SKM-1 treated with dmso at 0.1 percent for 144 hours (cell line): Measurements from ENCODE around the gene ALX4.

Experiments
- DNase-seq: peaks from one replicate; lab custom pipeline; 2025; ENCODE audit not compliant: unreplicated experiment; lab: John Stamatoyannopoulos, UW

ALX4 gene

GRCh38 chr11:44335919-44336318, 26.0 kb upstream of the ALX4 start:
- no peak for DNase-seq

- DNase-seq = no peak
Observed at GRCh38 chr11:44335052-44335760, 25.3 kb upstream of the ALX4 start.

GRCh38 chr11:44334356-44335004, 24.5 kb upstream of the ALX4 start:
- no peak for DNase-seq

- DNase-seq = peak; percentile 86
Observed at GRCh38 chr11:44333271-44334218, 23.6 kb upstream of the ALX4 start.

- no peak for DNase-seq
Observed at GRCh38 chr11:44332665-44333064, 22.7 kb upstream of the ALX4 start.

- DNase-seq = no peak
Observed at GRCh38 chr11:44329472-44330230, 19.7 kb upstream of the ALX4 start.

GRCh38 chr11:44328138-44328660, 18.3 kb upstream of the ALX4 start:
- DNase-seq = no peak

- no peak for DNase-seq
Observed at GRCh38 chr11:44327730-44328129, 17.8 kb upstream of the ALX4 start.

- no peak for DNase-seq
Observed at GRCh38 chr11:44326615-44327475, 16.9 kb upstream of the ALX4 start.

- no peak for DNase-seq
Observed at GRCh38 chr11:44325698-44326097, 15.8 kb upstream of the ALX4 start.

GRCh38 chr11:44324749-44325525, 15.0 kb upstream of the ALX4 start:
- no peak for DNase-seq

GRCh38 chr11:44324222-44324621, 14.3 kb upstream of the ALX4 start:
- DNase-seq = no peak

GRCh38 chr11:44322243-44322642, 12.3 kb upstream of the ALX4 start:
- no peak for DNase-seq

- DNase-seq = no peak
Observed at GRCh38 chr11:44321059-44321458, 11.1 kb upstream of the ALX4 start.

GRCh38 chr11:44320289-44320973, 10.5 kb upstream of the ALX4 start:
- DNase-seq = no peak

- DNase-seq = no peak
Observed at GRCh38 chr11:44319552-44320288, 9.8 kb upstream of the ALX4 start.

- no peak for DNase-seq
Observed at GRCh38 chr11:44319170-44319551, 9.2 kb upstream of the ALX4 start.

GRCh38 chr11:44318369-44318768, 8.4 kb upstream of the ALX4 start:
- DNase-seq = no peak
